NCI-H2029 (cell line): ENCODE results near the gene SEC16B.

Experiments
- DNase-seq: peaks from one replicate; lab custom pipeline; 2025; lab: John Stamatoyannopoulos, UW

The SEC16B gene

GRCh38 chr1:177978530-177978929, 8.7 kb upstream of the SEC16B start:
- DNase-seq, result no peak

- DNase-seq, result no peak
Observed at GRCh38 chr1:177977141-177977540, 7.3 kb upstream of the SEC16B start.

GRCh38 chr1:177976596-177976995, 6.7 kb upstream of the SEC16B start:
- no peak for DNase-seq

GRCh38 chr1:177975588-177976495, 6.0 kb upstream of the SEC16B start:
- DNase-seq, result no peak

- DNase-seq, result no peak
Observed at GRCh38 chr1:177973585-177973984, 3.7 kb upstream of the SEC16B start.

- DNase-seq, result no peak
Observed at GRCh38 chr1:177969109-177969508, 749 bp downstream of the SEC16B start.

- DNase-seq, result no peak
Observed at GRCh38 chr1:177966199-177966598, 3.7 kb downstream of the SEC16B start.

GRCh38 chr1:177965293-177965692, 4.6 kb downstream of the SEC16B start:
- DNase-seq, result no peak

GRCh38 chr1:177964336-177964735, 5.5 kb downstream of the SEC16B start:
- no peak for DNase-seq

GRCh38 chr1:177960939-177961622, 8.8 kb downstream of the SEC16B start:
- DNase-seq, result no peak

GRCh38 chr1:177959811-177960515, 9.9 kb downstream of the SEC16B start:
- no peak for DNase-seq

GRCh38 chr1:177958092-177958491, 11.8 kb downstream of the SEC16B start:
- no peak for DNase-seq

GRCh38 chr1:177954076-177954475, 15.8 kb downstream of the SEC16B start:
- no peak for DNase-seq

GRCh38 chr1:177953549-177953948, 16.3 kb downstream of the SEC16B start:
- DNase-seq, result no peak

GRCh38 chr1:177952691-177953090, 17.2 kb downstream of the SEC16B start:
- no peak for DNase-seq

GRCh38 chr1:177952249-177952648, 17.6 kb downstream of the SEC16B start:
- no peak for DNase-seq

GRCh38 chr1:177950506-177950905, 19.4 kb downstream of the SEC16B start:
- DNase-seq, result no peak

GRCh38 chr1:177948336-177948972, 21.4 kb downstream of the SEC16B start:
- DNase-seq, result peak; percentile 7

GRCh38 chr1:177947623-177948022, 22.2 kb downstream of the SEC16B start:
- DNase-seq, result no peak

- DNase-seq, result peak; percentile 2
Observed at GRCh38 chr1:177945943-177946650, 23.8 kb downstream of the SEC16B start.
